Peyer's patch (tissue), 4 donors: ENCODE results near the gene MAP3K5.

Experiments used
- CTCF ChIP-seq, 6 experiments: fragments of 450-650 bp in 4 of 6; fragments of 200-600 bp in 2 of 6; sonication (generic) in 1 of 6; IDR thresholded peaks; one replicate each; pipeline ENCODE4 v1.5.1; 2017 to 2019; ENCODE audit warnings: antibody characterized with exemption in 6 of 6, mild to moderate bottlenecking in 3 of 6, moderate library complexity in 1 of 6
- POLR2A ChIP-seq, 2 donors: fragments of 450-650 bp; IDR thresholded peaks; one replicate each; pipeline ENCODE4 v1.5.1; 2017; ENCODE audit warnings: antibody characterized with exemption in 2 of 2, mild to moderate bottlenecking in 2 of 2, moderate library complexity in 2 of 2

- TF ChIP-seq CTCF (IDR thresholded peaks at IDR 0.05) (no peak), POLR2A (IDR thresholded peaks at IDR 0.05) (no peak)
These were observed 55.9 kb downstream of the MAP3K5 start for GRCh38 chr6:136736281-136736960.
